Nephron (organoid): ENCODE data around the gene NSFL1C.

Experiments
- H3K27ac Mint-ChIP-seq, 3 experiments: 2 replicates each; pipeline ENCODE4 v1.8.0; 2020; ENCODE audit warnings: mixed read lengths in 3 of 3, mild to moderate bottlenecking in 2 of 3, moderate library complexity in 1 of 3
- H3K27me3 Mint-ChIP-seq: 2 replicates; pipeline ENCODE4 v1.8.0; 2021; ENCODE audit warnings: low read depth, mild to moderate bottlenecking, moderate library complexity, mixed read lengths
- H3K36me3 Mint-ChIP-seq: 2 replicates; pipeline ENCODE4 v1.8.0; 2020; ENCODE audit warnings: low read depth, mixed read lengths
- H3K4me1 Mint-ChIP-seq: 2 replicates; pipeline ENCODE4 v1.8.0; 2020; ENCODE audit warnings: mixed read lengths
- H3K4me3 Mint-ChIP-seq, 3 experiments: 2 replicates each; pipeline ENCODE4 v1.8.0; 2020; ENCODE audit warnings: mild to moderate bottlenecking in 3 of 3, mixed read lengths in 3 of 3, moderate library complexity in 2 of 3
- H3K9me3 Mint-ChIP-seq: 2 replicates; pipeline ENCODE4 v1.8.0; 2020; ENCODE audit warnings: mixed read lengths
- TF ChIP-seq, protein P1 (sequence below), 3 experiments: fragments of 200-600 bp; sonication (generic); IDR thresholded peaks; one replicate each; pipeline ENCODE4 v1.5.0; 2021; ENCODE audit warnings: antibody characterized with exemption in 3 of 3; ENCODE audit not compliant: unreplicated experiment in 3 of 3

The NSFL1C gene

GRCh38 chr20:1462001-1462400 is 4.6 kb downstream of the NSFL1C start:
- no peak overlapping the region for H3K4me3 Mint-ChIP-seq
- TF ChIP-seq, protein P1, sequence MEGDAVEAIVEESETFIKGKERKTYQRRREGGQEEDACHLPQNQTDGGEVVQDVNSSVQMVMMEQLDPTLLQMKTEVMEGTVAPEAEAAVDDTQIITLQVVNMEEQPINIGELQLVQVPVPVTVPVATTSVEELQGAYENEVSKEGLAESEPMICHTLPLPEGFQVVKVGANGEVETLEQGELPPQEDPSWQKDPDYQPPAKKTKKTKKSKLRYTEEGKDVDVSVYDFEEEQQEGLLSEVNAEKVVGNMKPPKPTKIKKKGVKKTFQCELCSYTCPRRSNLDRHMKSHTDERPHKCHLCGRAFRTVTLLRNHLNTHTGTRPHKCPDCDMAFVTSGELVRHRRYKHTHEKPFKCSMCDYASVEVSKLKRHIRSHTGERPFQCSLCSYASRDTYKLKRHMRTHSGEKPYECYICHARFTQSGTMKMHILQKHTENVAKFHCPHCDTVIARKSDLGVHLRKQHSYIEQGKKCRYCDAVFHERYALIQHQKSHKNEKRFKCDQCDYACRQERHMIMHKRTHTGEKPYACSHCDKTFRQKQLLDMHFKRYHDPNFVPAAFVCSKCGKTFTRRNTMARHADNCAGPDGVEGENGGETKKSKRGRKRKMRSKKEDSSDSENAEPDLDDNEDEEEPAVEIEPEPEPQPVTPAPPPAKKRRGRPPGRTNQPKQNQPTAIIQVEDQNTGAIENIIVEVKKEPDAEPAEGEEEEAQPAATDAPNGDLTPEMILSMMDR (IDR thresholded peaks at IDR 0.05; ENCODE audit: unreplicated experiment in 3 of 3): no peak
- peaks cover 21% of the 10 kb centered on the region for H3K4me1 Mint-ChIP-seq
- peaks cover 49% of the 10 kb centered on the region for H3K36me3 Mint-ChIP-seq
- no peaks in the 10 kb centered on the region for H3K27me3 Mint-ChIP-seq
- H3K9me3 Mint-ChIP-seq: no peaks in the 10 kb centered on the region
- no peak overlapping the region for H3K27ac Mint-ChIP-seq

- no peak overlapping the region for H3K27ac Mint-ChIP-seq
- H3K27me3 Mint-ChIP-seq: no peaks in the 10 kb centered on the region
- peaks cover 55% of the 10 kb centered on the region for H3K36me3 Mint-ChIP-seq
- no peaks in the 10 kb centered on the region for H3K9me3 Mint-ChIP-seq
- H3K4me1 Mint-ChIP-seq: peaks cover 14% of the 10 kb centered on the region
- H3K4me3 Mint-ChIP-seq: no peak overlapping the region
- TF ChIP-seq, protein P1 (IDR thresholded peaks at IDR 0.05; ENCODE audit: unreplicated experiment in 3 of 3): no peak
These were observed 6.4 kb downstream of the NSFL1C start for GRCh38 chr20:1460275-1460674.

GRCh38 chr20:1457992-1458391 is 8.7 kb downstream of the NSFL1C start:
- Mint-ChIP-seq H3K9me3 (no peaks in the 10 kb centered on the region), H3K36me3 (peaks cover 70% of the 10 kb centered on the region), H3K27ac (no peak overlapping the region), H3K4me3 (no peak overlapping the region), H3K4me1 (no peaks in the 10 kb centered on the region), H3K27me3 (no peaks in the 10 kb centered on the region)
- TF ChIP-seq, protein P1 (IDR thresholded peaks at IDR 0.05; ENCODE audit: unreplicated experiment in 3 of 3): no peak

DNA sequence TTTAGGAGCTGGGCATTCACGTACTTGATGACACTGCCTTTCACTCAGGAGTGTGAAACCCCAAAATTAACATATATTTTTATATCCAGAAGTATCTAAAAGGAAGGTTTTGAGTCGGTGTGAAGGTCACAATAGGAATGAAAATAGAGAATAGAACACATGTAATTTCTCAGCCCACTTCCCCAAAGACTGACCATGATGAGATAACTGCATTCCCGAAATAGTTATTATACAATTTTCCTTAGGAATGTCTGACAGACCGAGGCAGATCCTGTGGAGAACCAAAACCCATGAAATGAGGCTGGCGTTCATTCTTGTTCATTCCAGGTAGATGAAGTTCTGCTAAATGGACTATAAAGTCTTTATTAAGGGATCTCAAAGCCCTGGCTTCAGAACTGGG is 10.3 kb downstream of the NSFL1C start:
- no peak overlapping the region for H3K27ac Mint-ChIP-seq
- no peak overlapping the region for H3K4me3 Mint-ChIP-seq
- H3K36me3 Mint-ChIP-seq: peaks cover 84% of the 10 kb centered on the region
- no peaks in the 10 kb centered on the region for H3K9me3 Mint-ChIP-seq
- TF ChIP-seq, protein P1 (IDR thresholded peaks at IDR 0.05; ENCODE audit: unreplicated experiment in 3 of 3): no peak
- no peaks in the 10 kb centered on the region for H3K27me3 Mint-ChIP-seq
- peaks cover 4% of the 10 kb centered on the region for H3K4me1 Mint-ChIP-seq

GRCh38 chr20:1450926-1451491 is 15.6 kb downstream of the NSFL1C start:
- no peak overlapping the region for H3K27ac Mint-ChIP-seq
- peaks cover 73% of the 10 kb centered on the region for H3K36me3 Mint-ChIP-seq
- peaks cover 36% of the 10 kb centered on the region for H3K4me1 Mint-ChIP-seq
- TF ChIP-seq, protein P1 (IDR thresholded peaks at IDR 0.05; ENCODE audit: unreplicated experiment in 3 of 3): no peak
- no peaks in the 10 kb centered on the region for H3K9me3 Mint-ChIP-seq
- H3K4me3 Mint-ChIP-seq: no peak overlapping the region
- H3K27me3 Mint-ChIP-seq: no peaks in the 10 kb centered on the region

GRCh38 chr20:1449370-1449769 is 17.3 kb downstream of the NSFL1C start:
- Mint-ChIP-seq H3K4me3 (peak overlapping the region in 1 of 3 experiments; percentile 48), H3K27ac (peak overlapping the region; percentile 66 to 86 (median 84)), H3K9me3 (no peaks in the 10 kb centered on the region), H3K4me1 (peaks cover 40% of the 10 kb centered on the region), H3K27me3 (no peaks in the 10 kb centered on the region), H3K36me3 (peaks cover 75% of the 10 kb centered on the region)
- TF ChIP-seq, protein P1 (IDR thresholded peaks at IDR 0.05; ENCODE audit: unreplicated experiment in 3 of 3): no peak
